Loucy (cell line): ENCODE measurements around the gene ZNF132.

ENCODE experiments used
- CTCF ChIP-seq: fragments of 200-600 bp; sonication (generic); conservative IDR thresholded peaks from 2 replicates; pipeline ENCODE4 v1.5.1; 2014; ENCODE audit warnings: mild to moderate bottlenecking, antibody characterized with exemption, low read length
- EZH2phosphoT487 ChIP-seq: fragments of 200-600 bp; IDR thresholded peaks from 2 replicates; pipeline ENCODE4 v1.6.1; 2018; ENCODE audit warnings: antibody characterized with exemption, mild to moderate bottlenecking, moderate library complexity, borderline replicate concordance

- TF ChIP-seq CTCF (no peak), EZH2phosphoT487 (no peak)
Measured at GRCh38 chr19:58477871-58478270, 37.9 kb upstream of the ZNF132 start.
